Right renal cortex interstitium (tissue), 3 donors: Measurements from ENCODE around the gene SRGAP1. TPM values are rescaled to one million over a fixed set of nuclear protein-coding genes. Genes with fewer than 3 reads are reported as not detected.
A peak's percentile ranks its signal among the peaks of the same experiment; 100 is the strongest.

Source experiments
- DNase-seq, 3 donors: peaks; one replicate each; pipeline ENCODE4 v3.0.0-alpha.2; 2013; ENCODE audit warnings: low read depth in 3 of 3, low spot score in 2 of 3
- polyA plus RNA-seq, 3 donors: library from polyadenylated mRNA; unstranded; fragments of 120-200 nt; gene quantifications; one replicate each; pipeline ENCODE4 v1.2.1, GENCODE V29; 2013; ENCODE audit not compliant: insufficient read length in 3 of 3

SRGAP1 gene
- polyA plus RNA-seq = 10 to 100 TPM; 21.7 to 24.0 (median 21.9) TPM

DNA sequence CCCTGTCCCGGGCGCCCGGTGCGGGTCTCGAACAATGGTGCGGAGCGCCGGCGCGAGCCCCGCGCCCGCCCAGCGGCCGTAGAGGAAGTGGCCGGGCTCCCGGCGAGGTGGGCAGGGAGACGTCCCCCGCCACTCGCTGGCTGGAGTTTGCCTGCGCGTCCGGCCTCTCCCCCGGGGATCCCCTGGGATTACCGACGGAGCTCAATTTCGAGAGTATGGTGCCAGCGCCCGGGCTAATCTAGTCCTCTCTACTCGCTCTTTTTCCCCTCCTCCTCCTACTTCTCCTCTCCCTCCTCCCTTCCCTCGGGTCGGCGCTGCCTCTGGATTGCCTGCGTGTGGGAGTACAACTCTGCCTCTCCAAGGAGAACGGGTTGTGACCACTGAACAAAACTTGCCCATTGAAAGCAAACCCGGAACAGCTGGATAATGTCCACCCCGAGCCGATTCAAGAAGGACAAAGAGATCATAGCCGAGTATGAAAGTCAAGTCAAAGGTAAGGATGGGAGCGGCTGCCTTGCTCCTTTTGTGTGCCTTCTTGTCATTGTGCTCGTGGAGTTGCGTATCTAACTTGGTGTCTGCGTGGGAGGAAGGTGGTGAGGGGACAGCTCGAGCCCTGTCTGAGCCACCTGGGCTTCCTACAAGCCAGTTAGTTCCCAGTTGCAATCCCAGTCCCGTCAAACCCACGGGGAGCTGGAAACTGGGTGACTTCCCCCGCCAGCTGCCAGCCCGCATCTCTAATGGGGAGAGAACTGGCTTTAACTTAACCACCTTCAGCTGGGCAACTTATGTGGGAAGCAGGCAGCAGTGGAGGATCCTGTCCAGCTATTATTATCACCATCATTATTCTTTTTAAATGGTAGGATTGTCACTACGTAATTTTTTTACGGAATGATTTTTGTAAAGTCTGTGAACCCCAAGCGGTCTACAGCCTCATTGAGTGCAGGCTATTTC, at the start of gene SRGAP1:
Gene SRGAP1, plus strand, starts transcription at position 310 of the 951 bp plus-strand sequence. Its CDS starts 117 bp downstream, at position 427.
- DNase-seq = peak in 1 of 3 donors; percentile 68

DNA sequence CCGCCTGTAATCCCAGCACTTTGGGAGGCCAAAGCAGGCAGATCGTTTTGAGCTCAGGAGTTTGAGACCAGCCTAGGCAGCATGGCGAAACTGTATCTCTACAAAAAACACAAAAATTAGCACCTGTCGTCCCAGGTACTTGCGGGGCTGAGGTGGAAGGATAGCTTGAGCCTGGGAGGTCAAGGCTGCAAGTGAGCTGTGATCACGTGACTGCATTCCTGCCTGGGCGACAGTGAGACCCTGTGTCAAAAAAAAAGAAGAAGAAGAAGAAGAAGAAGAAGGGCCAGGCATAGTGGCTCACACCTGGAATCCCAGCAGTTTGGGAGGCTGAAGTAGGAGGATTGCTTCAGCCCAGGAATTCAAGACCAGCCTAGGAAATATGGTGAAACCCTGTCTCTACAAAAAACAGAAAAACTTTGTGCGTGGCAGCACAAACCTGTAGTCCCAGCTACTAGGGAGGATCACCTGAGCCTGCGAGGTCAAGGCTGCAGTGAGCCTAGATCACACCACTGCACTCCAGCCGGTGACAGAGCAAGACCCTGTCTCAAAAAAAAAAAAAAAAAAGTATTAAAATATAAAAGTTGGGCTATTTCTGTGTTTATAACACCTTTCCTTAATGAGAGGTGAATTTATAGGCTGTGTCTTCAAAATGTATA, 49.3 kb upstream of the SRGAP1 start:
- DNase-seq = no peak

DNA sequence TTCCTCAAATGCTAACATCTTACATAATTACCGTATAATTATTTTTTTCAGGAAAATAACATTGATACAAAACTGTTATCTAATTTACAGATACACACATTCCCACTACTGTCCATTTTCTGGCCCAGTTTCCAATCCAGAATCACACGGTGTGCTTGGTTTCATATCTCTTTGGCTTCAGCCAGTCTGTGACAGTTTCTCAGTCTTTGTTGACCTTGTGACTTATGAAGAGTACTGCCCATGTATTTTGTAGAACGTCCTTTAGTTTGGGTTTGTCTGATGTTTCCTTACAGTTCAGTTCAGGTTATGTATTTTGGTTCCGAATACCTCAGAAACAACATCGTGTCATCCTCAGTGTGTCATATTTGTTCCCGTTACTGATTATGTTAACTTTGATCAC, 48.6 kb upstream of the SRGAP1 start:
- no peak for DNase-seq

DNA sequence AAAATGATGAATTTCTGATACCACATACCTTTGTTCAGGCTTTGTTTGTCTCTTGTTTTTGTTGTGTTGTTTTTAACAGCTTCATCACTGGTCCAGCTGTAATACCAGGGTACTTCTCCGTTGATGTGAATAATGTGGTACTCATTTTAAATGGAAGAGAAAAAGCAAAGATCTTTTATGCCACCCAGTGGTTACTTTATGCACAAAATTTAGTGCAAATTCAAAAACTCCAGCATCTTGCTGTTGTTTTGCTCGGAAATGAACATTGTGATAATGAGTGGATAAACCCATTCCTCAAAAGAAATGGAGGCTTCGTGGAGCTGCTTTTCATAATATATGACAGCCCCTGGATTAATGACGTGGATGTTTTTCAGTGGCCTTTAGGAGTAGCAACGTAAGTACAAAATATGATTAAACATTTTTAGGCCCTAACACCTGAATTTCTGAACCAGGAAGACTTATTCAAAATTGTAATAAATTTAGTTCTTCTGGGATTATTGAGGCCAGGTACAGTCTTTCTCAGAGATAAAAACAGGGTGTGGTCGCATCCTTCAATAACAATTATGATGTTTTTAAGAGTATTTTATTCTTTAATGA, 42.4 kb upstream of the SRGAP1 start:
- no peak for DNase-seq

DNA sequence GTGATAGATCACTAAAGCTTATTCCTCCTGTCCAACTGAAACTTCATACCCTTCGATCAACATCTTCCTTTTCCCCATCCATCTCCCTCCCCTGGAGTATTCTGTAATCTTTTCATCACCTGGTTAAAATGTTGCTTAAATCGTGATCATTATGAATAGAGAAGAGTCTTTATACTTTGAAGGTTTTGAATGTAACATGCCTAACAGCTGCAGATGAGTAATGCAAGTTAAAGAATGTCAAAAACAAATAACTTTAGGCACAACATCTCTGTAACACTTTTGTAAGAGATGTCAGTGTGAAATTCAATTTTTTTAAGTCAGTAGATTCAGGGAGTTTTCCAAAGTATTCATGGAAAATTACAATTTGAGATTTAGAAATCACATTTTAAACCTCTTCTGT, 39.8 kb upstream of the SRGAP1 start:
- no peak for DNase-seq

DNA sequence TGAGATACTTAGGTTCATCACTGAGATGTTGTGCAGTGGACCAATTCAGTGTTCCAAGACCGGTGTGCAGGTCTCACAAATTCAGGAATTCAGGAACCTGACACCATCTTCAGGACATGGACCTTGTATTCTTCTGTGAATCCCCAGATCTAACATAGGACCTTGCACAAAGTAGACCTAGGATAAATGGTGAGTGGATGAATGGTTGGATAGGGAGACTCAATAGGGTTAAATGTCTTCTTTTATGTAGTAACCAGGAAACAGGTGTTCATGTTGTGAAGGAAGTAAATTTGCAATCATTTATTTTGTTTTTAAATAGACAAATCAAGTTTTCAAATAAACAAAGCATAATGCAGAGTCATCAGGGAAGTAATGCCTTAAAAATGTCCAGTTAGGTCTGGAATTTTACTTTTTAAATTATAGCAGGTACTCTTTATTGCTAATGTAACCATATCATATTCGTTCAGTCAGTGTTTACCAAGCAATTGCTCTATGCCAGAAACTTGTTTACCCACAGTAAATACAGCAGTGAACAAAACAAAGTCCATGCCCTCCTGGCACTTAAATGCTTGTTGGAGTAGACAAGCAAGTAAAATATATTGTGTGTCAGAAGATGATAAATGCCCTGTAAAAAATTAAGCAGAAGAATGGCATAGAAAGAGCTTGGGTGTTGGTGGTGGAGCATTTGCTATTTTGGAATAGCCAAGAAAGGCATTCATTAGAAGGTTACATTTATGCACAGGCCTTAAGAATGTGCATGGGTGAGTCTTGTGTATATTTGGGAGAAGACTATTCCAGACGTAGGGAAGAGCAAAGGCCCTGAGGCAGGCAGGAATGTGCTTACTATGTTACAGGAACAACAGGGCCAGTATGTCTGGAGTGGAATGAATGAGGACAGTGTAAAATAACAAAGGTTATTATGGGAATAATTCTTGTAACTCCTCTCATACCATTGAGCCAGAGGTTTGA, 38.5 kb upstream of the SRGAP1 start:
- no peak for DNase-seq

DNA sequence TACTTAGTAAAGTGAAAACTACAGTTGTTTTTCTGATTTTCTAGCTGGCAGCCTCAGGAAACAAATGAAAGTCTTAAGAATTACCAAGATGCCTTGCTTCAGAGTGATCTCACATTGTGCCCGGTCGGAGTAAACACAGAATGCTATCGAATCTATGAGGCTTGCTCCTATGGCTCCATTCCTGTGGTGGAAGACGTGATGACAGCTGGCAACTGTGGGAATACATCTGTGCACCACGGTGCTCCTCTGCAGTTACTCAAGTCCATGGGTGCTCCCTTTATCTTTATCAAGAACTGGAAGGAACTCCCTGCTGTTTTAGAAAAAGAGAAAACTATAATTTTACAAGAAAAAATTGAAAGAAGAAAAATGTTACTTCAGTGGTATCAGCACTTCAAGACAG, 35.9 kb upstream of the SRGAP1 start:
- DNase-seq = no peak

DNA sequence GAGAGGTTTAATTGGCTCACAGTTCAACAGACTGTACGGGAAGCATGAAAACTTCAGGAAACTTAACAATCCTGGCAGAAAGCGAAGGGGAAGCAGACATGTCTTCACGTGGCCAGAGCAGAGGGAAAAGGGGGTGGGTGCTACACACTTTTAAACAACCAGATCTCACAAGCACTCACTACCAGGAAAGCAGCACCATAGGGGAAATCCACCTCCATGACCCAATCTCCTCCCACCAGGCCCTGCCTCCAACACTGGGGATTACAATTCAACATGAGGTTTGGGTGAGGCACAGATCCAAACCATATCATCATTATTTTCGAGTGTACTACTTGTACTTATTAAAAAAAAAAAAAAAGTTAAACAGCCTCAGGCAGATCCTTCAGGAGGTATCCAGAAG, 34.9 kb upstream of the SRGAP1 start:
- DNase-seq = no peak

DNA sequence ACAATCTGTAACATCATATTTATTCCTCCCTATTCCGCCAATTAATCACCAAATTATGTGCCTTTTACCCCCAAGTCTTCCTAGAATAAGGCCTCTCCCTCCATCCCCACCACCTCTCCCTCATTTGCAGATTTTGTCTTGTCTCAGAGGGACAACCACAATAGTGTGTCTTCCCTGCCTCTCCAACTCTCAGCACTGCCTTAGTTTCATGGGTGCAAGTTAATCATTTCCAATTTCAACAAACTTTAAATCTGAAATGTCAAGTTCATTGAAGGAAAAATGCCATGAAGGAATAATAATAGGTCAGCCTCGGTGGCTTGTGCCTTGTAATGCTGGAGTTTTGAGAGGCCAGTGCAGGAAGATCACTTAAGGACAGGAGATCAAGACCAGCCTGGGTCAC, 33.2 kb upstream of the SRGAP1 start:
- no peak for DNase-seq

DNA sequence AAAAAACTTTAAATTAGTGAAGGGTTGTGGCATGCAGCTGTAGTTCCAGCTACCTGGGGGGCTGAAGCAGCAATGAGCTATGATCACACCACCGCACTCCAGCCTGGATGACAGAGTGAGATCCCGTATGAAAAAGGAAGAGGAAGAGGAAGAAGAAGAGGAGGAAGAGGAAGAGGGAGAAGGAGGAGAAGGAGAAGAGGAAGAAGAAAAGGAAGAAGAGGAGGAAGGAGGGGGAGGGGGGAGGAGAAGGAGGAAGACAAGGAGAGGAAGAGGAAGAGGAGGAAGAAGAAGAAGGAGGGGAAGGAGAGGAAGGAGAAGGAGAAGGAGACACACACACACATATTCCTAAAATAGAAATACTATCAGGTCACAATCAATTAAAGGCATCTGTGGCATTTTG, 32.7 kb upstream of the SRGAP1 start:
- no peak for DNase-seq

DNA sequence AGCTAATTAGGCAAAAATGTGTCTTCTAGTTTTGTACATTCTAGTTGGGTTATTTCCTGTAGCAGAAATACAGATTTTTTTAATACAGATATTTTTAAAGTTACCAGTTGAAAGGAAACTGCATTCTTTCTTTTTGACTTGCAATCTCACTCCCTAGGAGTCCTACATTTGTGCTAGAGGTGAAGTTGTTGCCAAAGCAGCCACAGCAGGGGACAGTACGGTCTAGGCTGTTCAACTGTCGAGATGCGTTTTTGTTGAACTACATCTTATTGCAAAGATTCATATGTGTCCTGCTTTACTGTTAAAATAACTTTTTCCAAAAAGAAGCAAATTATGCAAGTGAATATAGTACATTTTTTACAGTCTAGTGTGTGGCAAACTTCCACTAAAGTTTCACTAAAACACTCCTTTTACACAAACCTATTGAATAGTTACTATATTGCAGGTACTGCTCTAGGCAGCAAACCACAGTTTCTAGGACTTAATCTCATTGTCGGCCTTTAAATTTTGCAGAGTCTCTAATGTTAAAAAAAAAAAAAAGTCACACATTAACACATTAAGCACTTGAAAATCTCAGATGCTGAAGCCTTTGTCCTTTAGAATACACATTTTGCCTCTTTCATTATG, 30.2 kb upstream of the SRGAP1 start:
- DNase-seq = no peak

DNA sequence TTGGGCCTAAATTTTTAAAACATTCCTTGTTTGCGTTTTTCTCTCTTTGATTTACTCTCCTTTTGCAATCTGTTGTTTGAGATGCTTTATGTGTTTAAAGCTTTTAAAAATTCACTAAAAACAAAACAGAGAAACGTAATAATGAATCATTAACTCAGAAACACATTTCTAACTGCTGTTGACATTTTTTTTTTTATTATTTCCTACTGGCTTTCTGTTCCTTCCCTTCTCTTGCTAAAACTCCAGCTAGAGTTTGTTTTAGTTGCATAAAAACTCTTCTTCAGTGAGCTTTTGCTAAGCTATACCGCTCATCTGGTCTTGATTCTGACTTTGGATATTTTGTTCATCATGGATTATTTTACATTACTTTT, 29.0 kb upstream of the SRGAP1 start:
- DNase-seq = no peak

DNA sequence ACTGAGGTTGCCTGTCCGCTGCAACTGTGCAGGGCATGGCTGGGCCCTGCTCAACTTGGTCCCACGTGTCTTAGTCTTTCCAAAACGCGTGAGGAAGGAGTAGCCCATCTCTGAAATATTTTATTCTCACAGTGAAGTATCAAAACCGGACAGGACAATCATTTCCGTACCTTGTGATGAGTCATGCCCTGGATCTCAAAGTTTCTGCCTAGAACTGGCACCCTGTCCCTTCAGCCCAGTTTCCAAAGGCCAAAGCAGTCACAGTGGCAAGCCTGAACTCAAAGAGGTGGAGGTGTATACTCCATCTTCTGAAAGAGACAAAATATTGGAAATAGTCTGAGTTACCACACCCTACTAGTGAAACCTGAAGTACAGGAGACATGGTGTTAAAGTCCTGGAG, 28.5 kb upstream of the SRGAP1 start:
- no peak for DNase-seq

DNA sequence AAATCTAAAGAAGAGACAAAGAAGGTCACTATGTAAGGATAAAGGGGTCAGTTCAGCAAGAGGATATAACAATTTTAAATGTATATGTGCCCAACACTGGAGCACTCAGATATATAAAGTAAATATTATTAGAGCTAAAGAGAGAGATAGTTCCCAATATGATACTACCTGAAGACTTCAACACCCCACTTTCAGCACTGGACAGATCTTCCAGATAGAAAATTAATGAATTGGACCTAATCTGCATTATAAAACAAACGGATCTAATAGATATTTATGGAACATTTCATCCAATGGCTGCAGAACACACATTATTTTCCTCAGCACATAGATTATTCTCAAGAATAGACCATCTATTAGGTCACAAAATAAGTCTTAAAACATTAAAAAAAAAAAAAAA, 24.1 kb upstream of the SRGAP1 start:
- no peak for DNase-seq

DNA sequence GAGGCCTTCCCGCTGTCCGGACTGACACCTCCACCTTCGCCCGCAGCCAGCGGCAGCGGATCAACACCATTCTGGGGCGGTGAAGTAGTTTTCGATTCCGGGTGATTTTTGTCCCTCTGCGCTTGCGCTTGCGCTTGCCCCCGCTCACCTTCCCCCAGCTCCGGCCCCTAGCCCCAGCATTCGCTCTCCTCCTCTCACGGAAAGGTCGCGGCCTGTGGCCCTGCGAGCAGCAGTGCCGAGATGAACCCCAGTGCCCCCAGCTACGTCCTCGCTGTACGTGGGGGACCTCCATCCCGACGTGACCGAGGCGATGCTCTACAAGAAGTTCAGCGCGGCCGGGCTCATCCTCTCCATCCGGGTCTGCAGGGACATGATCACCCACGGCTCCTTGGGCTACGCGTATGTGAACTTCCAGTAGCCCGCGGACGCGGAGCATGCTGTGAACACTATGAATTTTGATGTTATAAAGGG, 22.7 kb upstream of the SRGAP1 start:
- no peak for DNase-seq

DNA sequence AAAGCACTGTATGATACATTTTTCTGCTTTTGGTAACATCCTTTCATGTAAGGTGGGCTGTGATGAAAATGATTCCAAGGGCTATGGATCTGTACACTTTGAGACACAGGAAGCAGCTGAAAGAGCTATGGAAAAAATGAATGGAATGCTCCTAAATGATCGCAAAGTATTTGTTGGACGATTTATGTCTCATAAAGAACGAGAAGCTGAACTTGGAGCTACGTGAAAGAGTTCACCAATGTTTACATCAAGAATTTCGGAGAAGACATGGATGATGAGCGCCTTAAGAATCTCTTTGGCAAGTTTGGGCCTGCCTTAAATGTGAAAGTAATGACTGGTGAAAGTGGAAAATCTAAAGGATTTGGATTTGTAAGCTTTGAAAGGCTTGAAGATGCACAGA, 22.1 kb upstream of the SRGAP1 start:
- no peak for DNase-seq

DNA sequence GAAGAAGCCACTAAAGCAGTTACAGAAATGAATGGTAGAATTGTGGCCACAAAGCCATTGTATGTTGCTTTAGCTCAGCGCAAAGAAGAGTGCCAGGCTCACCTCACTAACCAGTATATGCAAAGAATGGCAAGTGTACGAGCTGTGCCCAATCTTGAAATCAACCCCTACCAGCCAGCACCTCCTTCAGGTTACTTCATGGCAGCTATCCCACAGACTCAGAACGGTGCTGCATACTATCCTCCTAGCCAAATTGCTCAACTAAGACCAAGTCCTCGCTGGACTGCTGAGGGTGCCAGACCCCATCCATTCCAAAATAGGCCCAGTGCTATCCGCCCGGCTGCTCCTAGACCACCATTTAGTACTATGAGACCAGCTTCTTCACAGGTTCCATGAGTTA, 21.5 kb upstream of the SRGAP1 start:
- DNase-seq = no peak

DNA sequence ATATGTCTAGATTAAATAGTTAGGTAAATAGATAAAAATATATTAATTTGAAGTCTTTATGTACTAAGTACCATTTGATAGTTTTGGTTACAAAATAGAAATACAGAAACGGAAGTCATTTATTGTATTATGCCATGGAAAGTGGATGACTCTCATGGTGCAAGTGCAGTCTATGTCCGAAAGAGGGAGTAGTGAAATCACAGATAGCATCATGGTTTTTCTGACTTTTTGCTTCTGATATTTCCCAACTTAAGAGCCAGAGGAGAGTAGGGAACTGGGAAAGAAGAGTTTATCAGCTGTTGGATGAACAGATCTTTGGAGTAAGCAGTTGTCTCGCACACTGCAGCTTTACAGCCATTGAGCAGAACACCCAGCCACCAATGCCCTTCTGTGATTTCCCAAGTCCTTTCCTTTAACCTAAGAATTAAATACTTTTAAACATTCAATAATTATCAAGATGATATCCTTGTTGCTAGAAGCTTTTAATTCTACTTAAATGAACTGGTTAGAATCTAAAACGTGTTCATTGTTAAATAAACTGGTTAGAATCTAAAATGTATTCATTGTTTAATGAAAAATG, 18.4 kb upstream of the SRGAP1 start:
- no peak for DNase-seq

DNA sequence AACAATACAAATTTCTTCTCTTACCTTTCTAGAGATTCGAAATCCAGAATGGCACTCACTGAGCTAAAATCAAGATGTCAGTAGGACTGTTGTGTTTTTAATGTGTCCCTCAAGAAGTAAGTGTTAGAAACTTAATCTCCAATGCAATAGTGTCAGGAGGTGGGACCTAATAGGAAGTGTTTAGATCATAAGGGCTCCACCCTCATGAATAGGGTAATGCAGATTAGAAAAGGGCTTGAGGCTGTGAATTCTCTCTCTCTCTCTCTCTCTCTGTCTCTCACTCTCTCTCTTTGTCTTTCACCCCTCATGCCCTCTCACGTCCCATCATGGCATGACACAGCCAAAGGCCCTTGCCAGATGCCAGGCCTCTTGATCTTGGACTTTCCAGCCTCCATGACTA, 15.6 kb upstream of the SRGAP1 start:
- no peak for DNase-seq

DNA sequence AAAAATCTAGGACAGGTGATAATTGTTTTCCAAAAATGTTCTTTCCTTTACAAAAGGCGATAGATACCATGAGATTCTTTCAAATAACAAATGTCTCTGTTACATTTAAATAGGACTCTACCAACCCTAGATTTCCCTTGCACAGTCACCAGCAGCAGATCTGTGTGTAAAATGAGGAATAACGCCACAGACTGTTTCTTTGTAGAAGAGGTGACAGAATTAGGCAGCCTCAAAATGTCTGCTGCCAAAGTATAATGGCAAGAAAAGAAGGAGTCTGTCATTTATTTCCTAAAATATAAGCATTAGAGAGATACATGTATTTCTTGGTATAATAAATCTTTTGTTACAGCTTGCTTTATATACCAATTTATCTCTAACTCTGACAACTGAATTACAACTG, 8.5 kb upstream of the SRGAP1 start:
- DNase-seq = no peak
